D721Med (cell line): ENCODE measurements around the gene CCDC47.

ENCODE experiments used
- DNase-seq: peaks from one replicate; pipeline ENCODE4 v3.0.0; 2011; ENCODE audit warnings: low spot score; ENCODE audit not compliant: insufficient read length
- FAIRE-seq: peaks from 2 replicates; lab custom pipeline; 2011; peaks lifted over from hg19 to GRCh38; lab: Jason Lieb, UNC
- CTCF ChIP-seq: IDR thresholded peaks from 2 replicates; pipeline ENCODE4 v1.5.1; 2012; ENCODE audit warnings: mild to moderate bottlenecking, control low read depth; ENCODE audit not compliant: insufficient read depth; ENCODE audit errors: missing control alignments

Gene CCDC47

GRCh38 chr17:63817736-63818385 is 44.5 kb upstream of the CCDC47 start:
- no peak for DNase-seq
- FAIRE-seq, result no peak
- no peak for TF ChIP-seq CTCF

- FAIRE-seq, result no peak
- DNase-seq, result no peak
- no peak for TF ChIP-seq CTCF
These were observed 43.3 kb upstream of the CCDC47 start for GRCh38 chr17:63816669-63817068.

GRCh38 chr17:63816123-63816522 is 42.7 kb upstream of the CCDC47 start:
- DNase-seq (no peak), FAIRE-seq (no peak)
- no peak for TF ChIP-seq CTCF

GRCh38 chr17:63809970-63810369 is 36.6 kb upstream of the CCDC47 start:
- DNase-seq (no peak), FAIRE-seq (no peak)
- TF ChIP-seq CTCF, result no peak

GRCh38 chr17:63805591-63805990 is 32.2 kb upstream of the CCDC47 start:
- DNase-seq (no peak), FAIRE-seq (no peak)
- TF ChIP-seq CTCF, result no peak

GRCh38 chr17:63804328-63804727 is 30.9 kb upstream of the CCDC47 start:
- FAIRE-seq, result no peak
- no peak for TF ChIP-seq CTCF
- no peak for DNase-seq

- FAIRE-seq, result no peak
- DNase-seq, result no peak
These were observed 27.4 kb upstream of the CCDC47 start for GRCh38 chr17:63800783-63801182.

More at GRCh38 chr17:63800783-63801182, 27.4 kb upstream of the CCDC47 start:
- TF ChIP-seq CTCF, result no peak
